CD4-positive, alpha-beta memory T cell (primary cell): ENCODE results near the gene OR6J1. TPM values are rescaled to one million over a fixed set of nuclear protein-coding genes. Genes with fewer than 3 reads are reported as not detected.
A peak's percentile ranks its signal among the peaks of the same experiment; 100 is the strongest.
"Not testable (repeated sequence)": the region's sequence is repeated elsewhere in the genome, so short reads cannot be mapped to it uniquely, and the experiment has no call there.

ENCODE experiments used
- CTCF ChIA-PET: fragments of 350-600 bp; sonication (Branson Sonifier 250); formaldehyde crosslinking; loops from one replicate; lab custom pipeline; 2021; ENCODE audit warnings: inconsistent platforms; ENCODE audit not compliant: partially characterized antibody; lab: Charles Lee
- POLR2A ChIA-PET: fragments of 350-600 bp; sonication (Branson Sonifier 250); formaldehyde crosslinking; loops from one replicate; lab custom pipeline; 2021; ENCODE audit not compliant: partially characterized antibody; lab: Charles Lee
- DNase-seq, 5 donors: peaks; one replicate each; pipeline versions ENCODE4 v3.0.0 to v3.0.0-alpha.2; 2020 to 2022; ENCODE audit warnings: mixed read lengths in 1 of 5
- H3K27ac ChIP-seq: one replicate; pipeline ENCODE4 v1.7.0; 2013; ENCODE audit warnings: low read depth, low read length
- H3K27me3 ChIP-seq: 2 replicates; pipeline ENCODE4 v1.7.0; 2013; ENCODE audit warnings: mild to moderate bottlenecking, low read length, moderate library complexity; ENCODE audit not compliant: insufficient read depth
- H3K36me3 ChIP-seq: 2 replicates; pipeline ENCODE4 v1.7.0; 2013; ENCODE audit warnings: mild to moderate bottlenecking, low read length, moderate library complexity; ENCODE audit not compliant: insufficient read depth
- H3K4me1 ChIP-seq: 2 replicates; pipeline ENCODE4 v1.7.0; 2013; ENCODE audit warnings: mild to moderate bottlenecking, low read length, moderate library complexity; ENCODE audit not compliant: insufficient read depth
- H3K4me3 ChIP-seq, 2 donors: one replicate each; pipeline ENCODE4 v1.7.0; 2013; ENCODE audit warnings: low read length in 2 of 2, mild to moderate bottlenecking in 1 of 2
- H3K9me3 ChIP-seq, 2 donors: one replicate each; pipeline ENCODE4 v1.7.0; 2013; ENCODE audit warnings: low read length in 2 of 2, control low read depth in 1 of 2; ENCODE audit not compliant: control insufficient read depth in 1 of 2
- H3K27ac Mint-ChIP-seq, 7 donors: one replicate each; pipeline ENCODE4 v1.8.0; 2020 to 2021; ENCODE audit warnings: mixed read lengths in 7 of 7, mild to moderate bottlenecking in 6 of 7, inconsistent platforms in 3 of 7, moderate library complexity in 3 of 7
- H3K27me3 Mint-ChIP-seq, 2 donors: one replicate each; pipeline ENCODE4 v1.8.0; 2020 to 2021; ENCODE audit warnings: mixed read lengths in 2 of 2
- H3K36me3 Mint-ChIP-seq, 2 donors: one replicate each; pipeline ENCODE4 v1.8.0; 2020 to 2021; ENCODE audit warnings: mixed read lengths in 2 of 2, inconsistent platforms in 1 of 2, mild to moderate bottlenecking in 1 of 2
- H3K4me1 Mint-ChIP-seq, 4 donors: one replicate each; pipeline ENCODE4 v1.8.0; 2020 to 2021; ENCODE audit warnings: mixed read lengths in 4 of 4, mild to moderate bottlenecking in 1 of 4
- H3K4me3 Mint-ChIP-seq, 8 donors: one replicate each; pipeline ENCODE4 v1.8.0; 2020 to 2021; ENCODE audit warnings: mixed read lengths in 8 of 8, mild to moderate bottlenecking in 7 of 8, moderate library complexity in 6 of 8, inconsistent platforms in 3 of 8
- H3K9me3 Mint-ChIP-seq, 8 donors: one replicate each; pipeline ENCODE4 v1.8.0; 2020 to 2021; ENCODE audit warnings: mixed read lengths in 8 of 8, mild to moderate bottlenecking in 5 of 8, inconsistent platforms in 3 of 8, moderate library complexity in 1 of 8
- intact Hi-C: fragments of 100-400 bp; cut with micrococcal nuclease; formaldehyde crosslinking; loops from one replicate; pipeline ENCODE4 v1.15.1; 2023
- polyA plus RNA-seq, 2 donors: library from polyadenylated mRNA; unstranded; fragments of 300-500 nt; fragmentation: Illumina TruSeq; gene quantifications; one replicate each; pipeline ENCODE4 v1.2.3, GENCODE V29; 2021
- total RNA-seq, 2 experiments: library from RNA; stranded (reverse); gene quantifications; one replicate each; pipeline ENCODE4 v1.2.3, GENCODE V29; 2021

Gene OR6J1
- total RNA-seq: not detected
- polyA plus RNA-seq: not detected

DNA sequence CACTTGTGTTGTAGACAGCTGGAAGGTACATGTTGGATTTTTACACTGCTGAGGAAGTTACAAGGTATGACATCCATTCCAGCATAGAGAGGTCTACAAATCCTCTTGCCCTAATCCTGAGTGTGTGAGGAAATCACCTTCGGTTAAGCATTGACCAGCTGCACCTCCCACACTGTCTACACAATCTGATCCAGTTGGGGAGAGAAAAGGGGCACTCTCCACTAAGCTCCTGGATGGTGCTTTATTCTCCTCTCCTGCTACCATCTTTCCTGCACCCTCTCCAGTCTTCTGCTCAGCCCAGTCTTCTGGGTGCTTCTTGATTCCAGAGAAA is at the start of gene OR6J1:
TSS of gene OR6J1 (minus strand) at position 48 of the 331 bp plus-strand sequence. CDS start 9,541 bp downstream, outside the sequence.
- Mint-ChIP-seq H3K4me3 (no peak within 1 kb of the TSS), H3K36me3 (no peaks in the 10 kb centered on the region), H3K4me1 (peaks cover 4 to 8% (median 6%) of the 10 kb centered on the region in 4 donors), H3K9me3 (no peaks in the 10 kb centered on the region), H3K27me3 (no peaks in the 10 kb centered on the region), H3K27ac (peak within 1 kb of the TSS in 2 of 7 donors; percentile 17 to 72)
- H3K27ac ChIP-seq: no peak within 1 kb of the TSS
- DNase-seq: no peak
- ChIA-PET CTCF (interaction anchor here (0.6 to 1.5 kb wide), 7 partner anchors 9 to 998 kb away, joined by 3 to 7 read pairs (median 4); no protein-coding TSS in a partner anchor), POLR2A (interaction anchor here (0.7 kb wide), 1 partner anchor 74 kb away, joined by 3 read pairs; no protein-coding TSS in a partner anchor)
- no peaks in the 10 kb centered on the region for H3K9me3 ChIP-seq
- intact Hi-C loops: no loop called here
- H3K4me1 ChIP-seq: no peaks in the 10 kb centered on the region
- H3K36me3 ChIP-seq: no peaks in the 10 kb centered on the region
- no peaks in the 10 kb centered on the region for H3K27me3 ChIP-seq
- no peak within 1 kb of the TSS for H3K4me3 ChIP-seq

GRCh38 chr14:22692194-22692593 is 48.0 kb upstream of the OR6J1 start:
- Mint-ChIP-seq H3K9me3 (peaks cover 6 to 47% (median 30%) of the 10 kb centered on the region in 8 donors), H3K27me3 (peaks cover 42 to 47% of the 10 kb centered on the region in 2 donors), H3K4me3 (no peak overlapping the region), H3K4me1 (no peaks in the 10 kb centered on the region), H3K27ac (no peak overlapping the region), H3K36me3 (peaks cover 0 to 1% of the 10 kb centered on the region in 2 donors)
- H3K27me3 ChIP-seq: peaks cover 6% of the 10 kb centered on the region
- H3K27ac ChIP-seq: no peak overlapping the region
- intact Hi-C loops: no loop called here
- ChIA-PET POLR2A (no interaction called here), CTCF (interaction anchor here (0.7 kb wide), 1 partner anchor 281 kb away, joined by 3 read pairs; no protein-coding TSS in a partner anchor)
- H3K4me3 ChIP-seq: no peak overlapping the region
- peaks cover 0 to 10% of the 10 kb centered on the region in 2 donors for H3K9me3 ChIP-seq
- no peak for DNase-seq
- no peaks in the 10 kb centered on the region for H3K4me1 ChIP-seq
- no peaks in the 10 kb centered on the region for H3K36me3 ChIP-seq

DNA sequence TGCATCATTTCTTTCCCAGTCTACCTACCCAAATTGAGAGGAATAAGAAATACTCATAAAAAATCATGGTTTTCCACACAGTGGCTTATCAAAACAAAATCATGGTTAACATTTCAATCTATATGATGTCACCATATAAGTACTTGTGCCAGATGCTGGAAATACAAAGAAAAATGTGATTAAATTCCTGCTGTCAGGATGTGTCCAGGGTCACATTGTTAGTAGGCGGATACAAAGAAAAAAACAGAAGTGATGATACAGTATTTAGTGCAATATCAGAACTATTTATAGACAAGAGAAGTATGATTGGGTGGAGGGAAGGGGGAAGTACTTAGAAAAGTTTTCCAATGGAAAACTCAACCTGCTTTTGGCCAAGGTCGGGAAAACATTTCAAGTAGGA is 47.0 kb upstream of the OR6J1 start:
- H3K9me3 Mint-ChIP-seq: peaks cover 7 to 50% (median 30%) of the 10 kb centered on the region in 8 donors
- Histone ChIP-seq H3K27ac (no peak overlapping the region), H3K4me1 (no peaks in the 10 kb centered on the region), H3K9me3 (peaks cover 0 to 10% of the 10 kb centered on the region in 2 donors), H3K4me3 (no peak overlapping the region), H3K27me3 (peaks cover 6% of the 10 kb centered on the region), H3K36me3 (no peaks in the 10 kb centered on the region)
- peaks cover 39 to 44% of the 10 kb centered on the region in 2 donors for H3K27me3 Mint-ChIP-seq
- POLR2A ChIA-PET: no interaction called here
- intact Hi-C loops: no loop called here
- no peak for DNase-seq
- CTCF ChIA-PET: no interaction called here
- no peak overlapping the region for H3K4me3 Mint-ChIP-seq
- peaks cover 0 to 1% of the 10 kb centered on the region in 2 donors for H3K36me3 Mint-ChIP-seq
- no peak overlapping the region for H3K27ac Mint-ChIP-seq
- no peaks in the 10 kb centered on the region for H3K4me1 Mint-ChIP-seq

GRCh38 chr14:22689199-22689598 is 45.0 kb upstream of the OR6J1 start:
- POLR2A ChIA-PET: no interaction called here
- no peak overlapping the region for H3K4me3 ChIP-seq
- H3K27ac ChIP-seq: no peak overlapping the region
- Mint-ChIP-seq H3K9me3 (peaks cover 7 to 54% (median 31%) of the 10 kb centered on the region in 8 donors), H3K4me1 (no peaks in the 10 kb centered on the region), H3K27me3 (peaks cover 42 to 43% of the 10 kb centered on the region in 2 donors), H3K36me3 (peaks cover 0 to 1% of the 10 kb centered on the region in 2 donors), H3K4me3 (no peak overlapping the region), H3K27ac (no peak overlapping the region)
- H3K9me3 ChIP-seq: peaks cover 0 to 10% of the 10 kb centered on the region in 2 donors
- CTCF ChIA-PET: no interaction called here
- intact Hi-C loops: no loop called here
- no peak for DNase-seq
- H3K4me1 ChIP-seq: no peaks in the 10 kb centered on the region
- H3K27me3 ChIP-seq: no peaks in the 10 kb centered on the region
- H3K36me3 ChIP-seq: no peaks in the 10 kb centered on the region

DNA sequence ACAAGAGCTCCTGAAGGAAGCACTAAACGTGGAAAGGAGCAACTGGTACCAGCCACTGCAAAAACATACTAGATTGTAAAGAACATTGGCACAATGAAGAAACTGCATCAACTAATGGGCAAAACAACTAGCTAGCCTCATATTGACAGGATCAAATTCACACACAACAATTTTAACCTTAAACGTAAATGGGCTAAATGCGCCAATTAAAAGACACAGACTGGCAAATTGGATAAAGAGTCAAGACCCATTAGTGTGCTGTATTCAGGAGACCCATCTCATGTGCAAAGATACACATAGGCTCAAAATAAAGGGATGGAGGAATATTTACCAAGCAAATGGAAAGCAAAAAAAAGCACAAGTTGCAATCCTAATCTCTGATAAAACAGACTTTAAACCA is 43.8 kb upstream of the OR6J1 start:
- H3K9me3 Mint-ChIP-seq: peaks cover 4 to 46% (median 23%) of the 10 kb centered on the region in 8 donors
- H3K4me3 Mint-ChIP-seq, H3K36me3 Mint-ChIP-seq, POLR2A ChIA-PET, H3K27ac ChIP-seq, DNase-seq, H3K4me3 ChIP-seq, H3K27me3 ChIP-seq, CTCF ChIA-PET, H3K4me1 Mint-ChIP-seq, H3K27ac Mint-ChIP-seq, H3K36me3 ChIP-seq, H3K4me1 ChIP-seq, intact Hi-C loops, H3K9me3 ChIP-seq: not testable (repeated sequence)
- H3K27me3 Mint-ChIP-seq: peaks cover 39 to 41% of the 10 kb centered on the region in 2 donors

- H3K36me3 Mint-ChIP-seq, H3K4me1 Mint-ChIP-seq, intact Hi-C loops, H3K27ac Mint-ChIP-seq, DNase-seq, POLR2A ChIA-PET, H3K27me3 ChIP-seq, H3K27ac ChIP-seq, H3K9me3 ChIP-seq, H3K36me3 ChIP-seq, H3K4me1 ChIP-seq, H3K4me3 ChIP-seq, H3K4me3 Mint-ChIP-seq: not testable (repeated sequence)
- peaks cover 4 to 28% (median 14%) of the 10 kb centered on the region in 8 donors for H3K9me3 Mint-ChIP-seq
- H3K27me3 Mint-ChIP-seq: peaks cover 42 to 45% of the 10 kb centered on the region in 2 donors
- CTCF ChIA-PET: interaction anchor here (1.9 kb wide), 1 partner anchor 17 kb away, joined by 5 read pairs; no protein-coding TSS in a partner anchor
Observed at GRCh38 chr14:22686176-22686611, 42.0 kb upstream of the OR6J1 start.

GRCh38 chr14:22685467-22685866 is 41.3 kb upstream of the OR6J1 start:
- Mint-ChIP-seq H3K27me3 (peaks cover 38 to 39% of the 10 kb centered on the region in 2 donors), H3K4me3 (no peak overlapping the region), H3K27ac (no peak overlapping the region), H3K36me3 (no peaks in the 10 kb centered on the region), H3K9me3 (peaks cover 4 to 21% (median 12%) of the 10 kb centered on the region in 8 donors), H3K4me1 (no peaks in the 10 kb centered on the region)
- Histone ChIP-seq H3K36me3 (no peaks in the 10 kb centered on the region), H3K4me1 (no peaks in the 10 kb centered on the region), H3K4me3 (no peak overlapping the region), H3K27me3 (no peaks in the 10 kb centered on the region), H3K27ac (no peak overlapping the region), H3K9me3 (no peaks in the 10 kb centered on the region)
- POLR2A ChIA-PET: no interaction called here
- no peak for DNase-seq
- CTCF ChIA-PET: interaction anchor here (1.9 kb wide), 1 partner anchor 17 kb away, joined by 5 read pairs; no protein-coding TSS in a partner anchor
- intact Hi-C loops: no loop called here
